SK-N-SH (cell line): ENCODE measurements around the gene RARRES1. TPM values are rescaled to one million over a fixed set of nuclear protein-coding genes. Genes with fewer than 3 reads are reported as not detected.

ENCODE experiments used
- CTCF ChIA-PET: fragments of 300-600, 350-600 bp; formaldehyde crosslinking; extraction: SDS; loops from one replicate; lab custom pipeline; 2021; lab: Yijun Ruan, JAX
- POLR2A ChIA-PET: fragments of 350-600 bp; sonication (Branson Sonifier 250); formaldehyde crosslinking; extraction: SDS; loops from one replicate; lab custom pipeline; 2020; ENCODE audit warnings: antibody characterized with exemption, inconsistent platforms; lab: Yijun Ruan, JAX
- DNase-seq: peaks from one replicate; pipeline ENCODE4 v3.0.0; 2012
- H2AFZ ChIP-seq: fragments of 200-600 bp; sonication (generic); 2 replicates; pipeline ENCODE4 v1.8.1; 2016; ENCODE audit warnings: antibody characterized with exemption, mild to moderate bottlenecking, low read depth
- H3F3A ChIP-seq: fragments of 200-600 bp; sonication (generic); replicated peaks from 2 replicates; pipeline ENCODE3; 2016; ENCODE audit warnings: antibody characterized with exemption, mild to moderate bottlenecking; ENCODE audit not compliant: insufficient read depth
- H3K27ac ChIP-seq, 2 experiments: fragments of 200-500 bp in 1 of 2; fragments of 200-600 bp in 1 of 2; sonication (Bioruptor generic) in 1 of 2; sonication (generic), shearing (Covaris generic) in 1 of 2; 2 replicates each; pipeline versions ENCODE4 v1.5.1 to v1.6.1; 2014 to 2016; ENCODE audit warnings: low read depth in 2 of 2, inconsistent platforms in 1 of 2, low read length in 1 of 2, mild to moderate bottlenecking in 1 of 2, mixed read lengths in 1 of 2
- H3K27me3 ChIP-seq: fragments of 200-600 bp; sonication (generic), shearing (Covaris generic); 2 replicates; pipeline ENCODE4 v1.6.1; 2016; ENCODE audit warnings: mixed run types; ENCODE audit not compliant: insufficient read depth
- H3K36me3 ChIP-seq, 2 experiments: fragments of 200-500 bp in 1 of 2; fragments of 200-600 bp in 1 of 2; sonication (Bioruptor generic) in 1 of 2; sonication (generic) in 1 of 2; replicated peaks in 1 of 2; 2 replicates each; pipeline versions ENCODE3 to v1.5.1; 2014 to 2016; ENCODE audit warnings: low read length in 1 of 2, mild to moderate bottlenecking in 1 of 2; ENCODE audit not compliant: insufficient read depth in 2 of 2, control insufficient read depth in 1 of 2
- H3K4me1 ChIP-seq, 2 experiments: fragments of 200-500 bp in 1 of 2; fragments of 200-600 bp in 1 of 2; sonication (Bioruptor generic) in 1 of 2; sonication (generic), shearing (Covaris generic) in 1 of 2; 2 replicates each; pipeline versions ENCODE4 v1.5.1 to v1.6.1; 2014 to 2016; ENCODE audit warnings: low read depth in 1 of 2, low read length in 1 of 2, mixed run types in 1 of 2; ENCODE audit not compliant: insufficient read depth in 2 of 2, control insufficient read depth in 1 of 2
- H3K4me2 ChIP-seq: fragments of 200-600 bp; sonication (generic), shearing (Covaris generic); 2 replicates; pipeline ENCODE4 v1.6.1; 2017; ENCODE audit warnings: mixed run types
- H3K4me3 ChIP-seq, 2 experiments: fragments of 200-500 bp in 1 of 2; fragments of 200-600 bp in 1 of 2; sonication (Bioruptor generic) in 1 of 2; sonication (generic), shearing (Covaris generic) in 1 of 2; 2 replicates each; pipeline versions ENCODE4 v1.5.1 to v1.8.1; 2014 to 2016; ENCODE audit warnings: low read depth in 2 of 2, inconsistent platforms in 1 of 2, low read length in 1 of 2, mild to moderate bottlenecking in 1 of 2, mixed read lengths in 1 of 2, moderate library complexity in 1 of 2
- H3K79me2 ChIP-seq: fragments of 200-600 bp; sonication (generic); 2 replicates; pipeline ENCODE4 v1.8.1; 2017; ENCODE audit warnings: mild to moderate bottlenecking; ENCODE audit not compliant: insufficient read depth
- H3K9ac ChIP-seq: fragments of 200-600 bp; sonication (generic); 2 replicates; pipeline ENCODE4 v1.6.1; 2017; ENCODE audit warnings: mixed run types
- H3K9me2 ChIP-seq: fragments of 200-600 bp; sonication (generic); 2 replicates; pipeline ENCODE4 v1.6.1; 2017; ENCODE audit warnings: mixed run types
- H3K9me3 ChIP-seq: fragments of 200-600 bp; sonication (generic); 2 replicates; pipeline ENCODE4 v1.6.1; 2017; ENCODE audit warnings: mixed run types, mild to moderate bottlenecking, moderate library complexity
- H4K20me1 ChIP-seq: fragments of 200-600 bp; sonication (generic); 2 replicates; pipeline ENCODE4 v1.6.1; 2017; ENCODE audit warnings: mild to moderate bottlenecking, mixed run types; ENCODE audit not compliant: insufficient read depth
- CHD2 ChIP-seq: fragments of 150-350 bp; IDR thresholded peaks from 2 replicates; pipeline ENCODE4 v1.6.1; 2018; ENCODE audit warnings: low read length; ENCODE audit not compliant: partially characterized antibody
- ELF1 ChIP-seq: IDR thresholded peaks from 2 replicates; pipeline ENCODE4 v1.4.0; 2012
- EP300 ChIP-seq, 2 experiments: IDR thresholded peaks; 2 replicates each; pipeline versions ENCODE4 v1.4.0 to v1.6.1; 2012; ENCODE audit warnings: borderline replicate concordance in 1 of 2, low read depth in 1 of 2, low read length in 1 of 2
- EZH2phosphoT487 ChIP-seq: fragments of 200-600 bp; sonication (generic); IDR thresholded peaks from 2 replicates; pipeline ENCODE4 v1.6.1; 2017; ENCODE audit warnings: low read depth, mixed run types, mild to moderate bottlenecking, antibody characterized with exemption, moderate library complexity, borderline replicate concordance
- FOXJ3 ChIP-seq: sonication (generic); formaldehyde crosslinking; IDR thresholded peaks from 2 replicates; pipeline ENCODE4 v1.5.1; 2020; ENCODE audit warnings: mild to moderate bottlenecking, missing genetic modification reagents
- GABPA ChIP-seq: IDR thresholded peaks from 2 replicates; pipeline ENCODE4 v1.4.0; 2012; ENCODE audit warnings: low read depth, mild to moderate bottlenecking
- IRF3 ChIP-seq: fragments of 150-350 bp; IDR thresholded peaks from 2 replicates; pipeline ENCODE4 v1.6.1; 2016; ENCODE audit warnings: mild to moderate bottlenecking, low read depth, low read length
- MAX ChIP-seq: IDR thresholded peaks from 2 replicates; pipeline ENCODE4 v1.4.0; 2012; ENCODE audit warnings: low read depth
- NFIC ChIP-seq: IDR thresholded peaks from 2 replicates; pipeline ENCODE4 v1.4.0; 2012; ENCODE audit warnings: borderline replicate concordance
- NRF1 ChIP-seq: IDR thresholded peaks from 2 replicates; pipeline ENCODE4 v1.6.1; 2012; ENCODE audit warnings: low read depth, mild to moderate bottlenecking, low read length
- RAD21 ChIP-seq: IDR thresholded peaks from 2 replicates; pipeline ENCODE4 v1.6.1; 2012; ENCODE audit warnings: mild to moderate bottlenecking, low read length
- RCOR1 ChIP-seq: fragments of 150-350 bp; IDR thresholded peaks from 2 replicates; pipeline ENCODE4 v1.6.1; 2017; ENCODE audit warnings: antibody characterized with exemption, low read length
- RFX5 ChIP-seq: IDR thresholded peaks from 2 replicates; pipeline ENCODE4 v1.6.1; 2012; ENCODE audit warnings: mild to moderate bottlenecking, improper control_type of control experiment, low read length
- SIN3A ChIP-seq: IDR thresholded peaks from 2 replicates; pipeline ENCODE4 v1.6.1; 2012; ENCODE audit warnings: low read depth, mild to moderate bottlenecking, low read length, moderate library complexity, borderline replicate concordance
- TAF1 ChIP-seq: IDR thresholded peaks from 2 replicates; pipeline ENCODE4 v1.6.1; 2012; ENCODE audit warnings: low read depth, mild to moderate bottlenecking, low read length, moderate library complexity, borderline replicate concordance
- TEAD4 ChIP-seq: IDR thresholded peaks from 2 replicates; pipeline ENCODE4 v1.4.0; 2012; ENCODE audit warnings: mild to moderate bottlenecking, borderline replicate concordance; ENCODE audit not compliant: insufficient read depth
- WGBS: methylation state at CpG from one replicate; pipeline ENCODE4 v1.1.6; 2017; ENCODE audit warnings: low lambda C conversion rate; 5-methylcytosine and 5-hydroxymethylcytosine counted together
- polyA plus RNA-seq, 3 experiments: library from polyadenylated mRNA; depleted of rRNA; stranded (reverse); fragments of >200 nt; gene quantifications; 2 replicates each; pipeline ENCODE4 v1.2.3, GENCODE V29; 2012
- TF ChIP-seq, protein P1 (sequence below): IDR thresholded peaks from 2 replicates; pipeline ENCODE4 v1.4.0; 2012; ENCODE audit warnings: low read depth, borderline replicate concordance
- TF ChIP-seq, protein P2 (sequence below): IDR thresholded peaks from 2 replicates; pipeline ENCODE4; 2012
- TF ChIP-seq, protein P3 (sequence below): fragments of 150-350 bp; IDR thresholded peaks from 2 replicates; pipeline ENCODE4 v1.6.1; 2017; ENCODE audit warnings: antibody characterized with exemption, low read length, low read depth, borderline replicate concordance

RARRES1 gene
- polyA plus RNA-seq, 1 of the 3 experiments (the other 2 are of a cell fraction), result 0.15 TPM

DNA sequence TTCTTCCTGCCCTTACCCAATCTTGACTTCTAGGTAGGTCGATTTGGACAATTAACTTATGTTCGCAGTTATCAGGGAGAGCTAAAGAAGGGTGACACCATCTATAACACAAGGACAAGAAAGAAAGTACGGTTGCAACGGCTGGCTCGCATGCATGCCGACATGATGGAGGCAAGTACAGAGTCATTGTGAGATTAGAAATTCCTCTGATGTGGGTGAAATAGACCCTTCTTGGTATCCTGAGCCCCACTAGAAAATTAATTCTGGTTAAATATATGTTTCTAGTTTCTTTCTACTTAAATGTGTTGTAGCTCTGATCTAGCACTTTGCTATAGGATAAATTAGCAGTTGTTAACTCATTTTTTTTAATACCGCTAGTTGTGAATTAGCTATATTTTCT is 73.4 kb downstream of the RARRES1 start:
- H3K9me3 ChIP-seq, result no peaks in the 10 kb centered on the region
- H3K36me3 ChIP-seq, result peaks cover 76 to 87% of the 10 kb centered on the region in 2 experiments
- POLR2A ChIA-PET, result no interaction called here
- no peaks in the 10 kb centered on the region for H3K79me2 ChIP-seq
- CTCF ChIA-PET, result interaction anchor here (0.7 to 3.9 kb wide), 23 partner anchors 9 to 602 kb away, joined by 3 to 61 read pairs (median 6); partner anchors contain the start of gene GFM1
- no peak for TF ChIP-seq IRF3
- no peak for TF ChIP-seq GABPA
- TF ChIP-seq SIN3A, result no peak
- no peak for TF ChIP-seq EP300 (IDR thresholded peaks at IDR 0.05; ENCODE audit: borderline replicate concordance in 1 of 2, low read depth in 1 of 2, low read length in 1 of 2)
- no peak for TF ChIP-seq CHD2
- no peak for TF ChIP-seq EZH2phosphoT487
- TF ChIP-seq, protein P1, sequence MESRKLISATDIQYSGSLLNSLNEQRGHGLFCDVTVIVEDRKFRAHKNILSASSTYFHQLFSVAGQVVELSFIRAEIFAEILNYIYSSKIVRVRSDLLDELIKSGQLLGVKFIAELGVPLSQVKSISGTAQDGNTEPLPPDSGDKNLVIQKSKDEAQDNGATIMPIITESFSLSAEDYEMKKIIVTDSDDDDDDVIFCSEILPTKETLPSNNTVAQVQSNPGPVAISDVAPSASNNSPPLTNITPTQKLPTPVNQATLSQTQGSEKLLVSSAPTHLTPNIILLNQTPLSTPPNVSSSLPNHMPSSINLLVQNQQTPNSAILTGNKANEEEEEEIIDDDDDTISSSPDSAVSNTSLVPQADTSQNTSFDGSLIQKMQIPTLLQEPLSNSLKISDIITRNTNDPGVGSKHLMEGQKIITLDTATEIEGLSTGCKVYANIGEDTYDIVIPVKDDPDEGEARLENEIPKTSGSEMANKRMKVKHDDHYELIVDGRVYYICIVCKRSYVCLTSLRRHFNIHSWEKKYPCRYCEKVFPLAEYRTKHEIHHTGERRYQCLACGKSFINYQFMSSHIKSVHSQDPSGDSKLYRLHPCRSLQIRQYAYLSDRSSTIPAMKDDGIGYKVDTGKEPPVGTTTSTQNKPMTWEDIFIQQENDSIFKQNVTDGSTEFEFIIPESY, result no peak
- no peak for TF ChIP-seq RFX5
- no peak for TF ChIP-seq RAD21
- TF ChIP-seq TAF1, result no peak
- TF ChIP-seq, protein P2, sequence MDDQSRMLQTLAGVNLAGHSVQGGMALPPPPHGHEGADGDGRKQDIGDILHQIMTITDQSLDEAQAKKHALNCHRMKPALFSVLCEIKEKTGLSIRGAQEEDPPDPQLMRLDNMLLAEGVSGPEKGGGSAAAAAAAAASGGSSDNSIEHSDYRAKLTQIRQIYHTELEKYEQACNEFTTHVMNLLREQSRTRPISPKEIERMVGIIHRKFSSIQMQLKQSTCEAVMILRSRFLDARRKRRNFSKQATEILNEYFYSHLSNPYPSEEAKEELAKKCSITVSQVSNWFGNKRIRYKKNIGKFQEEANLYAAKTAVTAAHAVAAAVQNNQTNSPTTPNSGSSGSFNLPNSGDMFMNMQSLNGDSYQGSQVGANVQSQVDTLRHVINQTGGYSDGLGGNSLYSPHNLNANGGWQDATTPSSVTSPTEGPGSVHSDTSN, result no peak
- no peak for TF ChIP-seq FOXJ3 (CRISPR knock-in tag)
- TF ChIP-seq TEAD4, result no peak
- no peak for TF ChIP-seq NFIC
- no peak for TF ChIP-seq RCOR1
- TF ChIP-seq, protein P3, sequence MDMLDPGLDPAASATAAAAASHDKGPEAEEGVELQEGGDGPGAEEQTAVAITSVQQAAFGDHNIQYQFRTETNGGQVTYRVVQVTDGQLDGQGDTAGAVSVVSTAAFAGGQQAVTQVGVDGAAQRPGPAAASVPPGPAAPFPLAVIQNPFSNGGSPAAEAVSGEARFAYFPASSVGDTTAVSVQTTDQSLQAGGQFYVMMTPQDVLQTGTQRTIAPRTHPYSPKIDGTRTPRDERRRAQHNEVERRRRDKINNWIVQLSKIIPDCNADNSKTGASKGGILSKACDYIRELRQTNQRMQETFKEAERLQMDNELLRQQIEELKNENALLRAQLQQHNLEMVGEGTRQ, result no peak
- no peak for TF ChIP-seq ELF1
- TF ChIP-seq NRF1, result no peak
- no peak for TF ChIP-seq MAX
- H3K27me3 ChIP-seq, result no peaks in the 10 kb centered on the region
- DNase-seq, result no peak
- H4K20me1 ChIP-seq, result no peaks in the 10 kb centered on the region
- 93% methylated on average over 7 of the region's 7 CpGs for WGBS
- H3F3A ChIP-seq, result peaks cover 21% of the 10 kb centered on the region
- peak overlapping the region in 1 of 2 experiments; percentile 28; a peak in 1 of 4 replicates for H3K27ac ChIP-seq
- no peak overlapping the region for H3K4me2 ChIP-seq
- no peak overlapping the region for H2AFZ ChIP-seq
- no peak overlapping the region for H3K4me3 ChIP-seq
- H3K4me1 ChIP-seq, result no peaks in the 10 kb centered on the region
- no peaks in the 10 kb centered on the region for H3K9me2 ChIP-seq
- H3K9ac ChIP-seq, result no peak overlapping the region
